Head of caudate nucleus (tissue), 42 donors: Measurements from ENCODE around the gene CTTNBP2NL.
A peak's percentile ranks its signal among the peaks of the same experiment; 100 is the strongest.
"Not testable (repeated sequence)": the region's sequence is repeated elsewhere in the genome, so short reads cannot be mapped to it uniquely, and the experiment has no call there.

Experiments used
- DNase-seq, 42 donors: peaks; one replicate each; pipeline versions ENCODE4 v3.0.0 to v3.0.0-alpha.2; 2020 to 2021; ENCODE audit warnings: mixed read lengths in 7 of 42
- intact Hi-C: fragments of 100-400 bp; cut with DNase I; formaldehyde crosslinking; loops from one replicate; pipeline ENCODE4 v1.15.0; 2022

Gene CTTNBP2NL

DNA sequence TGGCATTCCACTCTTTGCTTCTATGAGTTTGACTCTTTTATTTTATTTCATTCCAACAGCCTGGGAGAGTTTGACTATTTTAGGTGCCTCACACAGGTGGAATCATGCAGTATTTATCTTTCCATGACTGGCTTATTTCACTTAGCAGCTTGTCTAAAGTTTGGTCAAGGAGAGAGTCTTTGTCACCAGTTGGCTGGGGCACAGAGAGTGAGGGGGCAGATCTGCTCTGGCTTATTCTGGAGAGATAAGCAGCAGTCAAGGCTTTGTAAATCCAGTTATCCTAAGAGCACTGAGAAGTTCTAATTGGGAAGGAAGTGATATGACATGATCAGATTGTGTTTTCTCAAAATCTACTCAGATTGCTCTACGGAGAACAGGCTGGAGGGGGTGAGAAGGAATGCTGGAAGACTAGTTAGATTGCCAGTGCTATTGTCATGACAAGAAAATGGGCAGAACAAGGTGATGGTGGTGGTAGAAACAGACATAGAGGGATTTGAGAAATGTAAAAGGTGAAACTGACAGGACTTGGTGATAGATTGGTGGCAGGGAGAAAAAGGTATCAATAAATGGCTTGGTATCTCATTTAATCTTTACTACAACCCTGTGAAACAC, 12.1 kb upstream of the CTTNBP2NL start:
- intact Hi-C loops: no loop called here
- no peak for DNase-seq

DNA sequence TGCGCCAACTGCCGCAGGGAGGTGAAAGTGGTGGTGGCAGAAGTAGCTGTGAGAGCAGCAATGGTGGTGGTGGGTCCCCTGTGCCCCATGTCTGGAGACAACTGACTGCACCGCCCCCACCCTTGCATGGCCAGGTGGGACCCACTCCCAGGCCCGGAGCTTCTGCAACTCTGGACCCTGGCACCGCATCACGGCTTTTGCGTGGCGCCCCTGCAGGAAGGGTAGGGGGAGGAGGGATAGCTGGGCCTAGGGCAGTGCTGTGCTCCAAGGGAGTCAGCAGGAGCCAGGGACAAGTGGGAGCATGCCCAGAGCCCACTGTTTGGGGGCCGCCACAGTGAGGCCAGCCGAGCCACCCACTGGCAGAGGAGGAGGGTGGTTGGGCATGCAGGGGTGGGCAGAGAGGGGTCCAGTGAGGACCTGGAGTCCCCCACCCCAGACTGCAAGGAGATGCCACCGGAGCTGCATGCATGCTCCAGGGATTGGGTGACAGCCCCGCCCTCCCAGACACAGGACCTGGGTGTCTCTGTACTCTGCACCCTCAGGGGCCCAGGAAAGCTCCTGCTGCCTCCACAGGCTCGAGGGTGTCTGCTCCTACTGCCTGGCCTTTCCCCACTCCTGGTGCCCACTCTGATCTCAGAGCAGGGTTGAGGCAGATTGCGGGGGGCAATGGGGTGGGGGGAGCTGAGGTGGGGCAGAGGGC, 9.8 kb upstream of the CTTNBP2NL start:
- intact Hi-C loops: no loop called here
- no peak for DNase-seq

DNA sequence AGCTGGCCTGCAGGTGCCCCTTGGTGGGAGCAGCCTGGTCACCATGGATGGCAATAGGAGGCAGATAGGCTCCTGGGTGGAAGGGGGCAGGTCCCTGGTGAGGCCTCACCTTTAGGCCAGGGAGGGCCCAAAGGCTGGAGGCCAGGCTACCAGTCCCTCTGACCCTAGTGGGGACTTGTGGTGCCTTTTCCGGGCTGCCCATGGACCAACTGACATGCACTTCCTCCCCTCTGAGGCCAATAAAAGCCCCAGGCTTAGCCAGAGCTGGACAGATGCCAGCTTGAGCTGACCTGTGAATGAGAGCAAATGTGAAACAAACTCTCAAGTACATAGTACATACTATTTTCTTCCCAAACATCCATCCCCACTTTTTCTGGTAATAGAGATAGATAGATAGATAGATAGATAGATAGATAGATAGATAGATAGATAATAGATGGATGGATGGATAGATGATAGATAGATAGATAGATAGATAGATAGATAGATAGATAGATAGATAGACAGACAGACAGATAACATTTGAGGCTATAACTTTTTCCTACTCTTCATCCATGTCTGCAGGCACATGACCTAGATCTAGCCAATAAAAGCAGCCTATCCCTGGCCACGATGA, 9.2 kb upstream of the CTTNBP2NL start:
- intact Hi-C loops: no loop called here
- DNase-seq: no peak

DNA sequence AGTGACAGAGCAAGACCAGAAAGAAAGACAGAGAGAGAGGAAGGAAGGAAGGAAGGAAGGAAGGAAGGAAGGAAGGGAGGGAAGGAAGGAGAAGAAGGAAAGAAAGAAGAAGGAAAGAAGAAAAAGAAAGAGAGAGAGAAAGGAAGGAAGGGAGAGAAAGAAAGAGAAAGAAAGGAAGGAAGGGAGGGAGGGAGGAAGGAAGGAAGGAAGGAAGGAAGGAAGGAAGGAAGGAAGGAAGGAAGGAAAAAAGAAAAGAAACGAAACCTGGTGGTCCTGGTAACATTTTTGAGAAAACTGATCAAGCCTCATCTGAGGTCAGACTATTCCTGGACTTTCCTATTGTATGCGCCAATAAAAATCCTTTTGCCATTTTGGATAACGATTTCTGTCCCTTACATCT, 8.2 kb upstream of the CTTNBP2NL start:
- intact Hi-C loops: no loop called here
- no peak for DNase-seq

DNA sequence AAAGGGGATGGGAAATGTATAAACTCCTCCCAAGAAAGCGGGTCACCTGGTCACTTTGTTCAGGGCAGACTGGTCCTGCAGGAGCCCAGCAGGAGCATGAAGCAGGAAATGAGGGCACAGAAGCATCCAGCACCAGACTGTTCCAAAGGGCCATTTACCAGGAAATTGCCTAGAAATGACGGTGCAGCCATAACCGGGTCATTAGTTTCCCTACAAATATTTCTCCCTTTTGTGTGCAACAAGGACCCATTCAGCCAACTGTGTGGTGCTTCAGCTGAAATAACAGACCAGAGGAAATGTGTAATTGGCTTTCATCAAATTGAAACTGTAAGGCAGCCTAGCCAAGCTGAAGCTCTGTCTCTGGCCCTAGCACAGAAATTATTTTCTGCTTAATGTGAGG, 7.6 kb upstream of the CTTNBP2NL start:
- intact Hi-C loops: no loop called here
- DNase-seq: peak in 1 of 42 donors; percentile 53

DNA sequence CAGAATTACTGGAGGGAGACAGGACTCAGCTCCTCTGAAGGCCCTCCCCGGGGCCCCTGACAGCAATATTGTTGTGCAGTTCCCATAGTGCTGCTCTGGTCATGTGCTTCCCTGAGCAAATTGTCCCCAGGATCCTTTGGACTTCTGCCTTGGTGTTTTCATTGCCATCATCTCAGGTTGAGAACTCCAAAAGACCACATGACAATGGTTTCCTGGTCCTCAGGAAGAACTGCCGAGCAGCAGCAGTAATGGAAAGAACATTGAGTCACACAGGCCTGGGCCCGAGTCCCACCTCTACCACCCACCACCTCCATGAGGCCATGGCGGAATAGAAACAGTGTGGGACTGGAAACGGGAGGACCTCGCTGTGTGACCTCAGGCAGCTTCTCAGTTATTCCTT, 6.3 kb upstream of the CTTNBP2NL start:
- intact Hi-C loops: loop anchor here (2.0 to 10.0 kb wide), 3 partner anchors 75 to 315 kb away; partner anchors contain the start of genes CAPZA1, RHOC and ST7L
- no peak for DNase-seq

DNA sequence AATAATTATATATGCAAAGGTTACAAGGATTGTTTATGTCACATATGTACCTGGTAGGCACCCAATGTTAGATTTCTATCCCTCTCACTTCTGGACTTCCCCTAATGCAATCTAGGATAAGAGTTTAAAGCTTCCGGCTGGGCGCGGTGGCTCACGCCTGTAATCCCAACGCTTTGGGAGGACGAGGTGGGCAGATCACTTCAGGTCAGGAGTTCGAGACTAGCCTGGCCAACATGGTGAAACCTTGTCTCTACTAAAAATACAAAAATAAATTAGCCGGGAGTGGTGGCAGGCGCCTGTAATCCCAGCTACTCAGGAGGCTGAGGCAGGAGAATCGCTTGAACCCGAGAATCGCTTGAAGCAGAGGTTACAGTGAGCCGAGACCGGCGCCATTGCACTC, 5.7 kb upstream of the CTTNBP2NL start:
- not testable (repeated sequence) for DNase-seq
- intact Hi-C loops: loop anchor here (2.0 to 10.0 kb wide), 3 partner anchors 74 to 314 kb away; partner anchors contain the start of genes CAPZA1, RHOC and ST7L

DNA sequence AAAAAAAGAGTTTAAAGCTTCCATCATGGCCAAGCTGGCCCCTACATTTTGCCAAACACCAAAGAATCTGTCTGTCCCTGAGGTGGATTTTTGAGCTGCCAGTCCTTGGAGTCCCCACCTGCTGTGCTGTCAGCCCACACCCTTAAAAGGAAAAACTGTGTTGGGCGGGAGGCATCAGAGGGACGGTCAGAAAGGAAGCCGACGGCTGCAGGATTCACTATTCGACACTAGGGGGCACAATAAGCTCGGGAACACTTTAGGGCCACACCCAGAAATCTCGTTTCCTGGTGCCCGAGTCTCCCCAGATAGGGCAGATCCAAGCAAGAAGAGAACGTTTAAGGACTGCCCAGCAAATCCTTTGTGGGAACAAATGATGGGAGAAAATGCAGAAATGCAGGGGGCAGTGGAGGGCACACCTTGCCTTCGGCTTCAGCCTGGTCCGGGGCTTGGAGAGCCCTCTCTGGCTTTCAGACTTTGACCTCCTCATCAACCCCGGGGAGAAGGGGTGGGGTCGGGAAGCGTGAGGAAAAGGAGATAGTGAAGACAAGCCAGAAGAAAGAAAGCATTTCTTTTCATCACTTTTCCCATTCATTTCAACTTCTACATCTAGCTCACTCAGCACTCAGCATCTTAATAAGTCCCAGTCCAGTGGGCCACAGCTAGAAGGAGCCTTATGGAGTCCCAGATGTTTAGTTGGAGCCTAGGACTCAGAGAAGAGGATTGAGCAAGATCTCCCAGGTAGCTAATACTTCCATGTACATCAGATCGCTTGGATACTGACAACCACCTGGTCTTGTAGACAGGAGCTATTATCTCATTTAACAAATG, 5.0 kb upstream of the CTTNBP2NL start:
- intact Hi-C loops: loop anchor here (2.0 to 10.0 kb wide), 3 partner anchors 74 to 314 kb away; partner anchors contain the start of genes CAPZA1, RHOC and ST7L
- DNase-seq: peak; percentile 77 to 96 (median 90)

DNA sequence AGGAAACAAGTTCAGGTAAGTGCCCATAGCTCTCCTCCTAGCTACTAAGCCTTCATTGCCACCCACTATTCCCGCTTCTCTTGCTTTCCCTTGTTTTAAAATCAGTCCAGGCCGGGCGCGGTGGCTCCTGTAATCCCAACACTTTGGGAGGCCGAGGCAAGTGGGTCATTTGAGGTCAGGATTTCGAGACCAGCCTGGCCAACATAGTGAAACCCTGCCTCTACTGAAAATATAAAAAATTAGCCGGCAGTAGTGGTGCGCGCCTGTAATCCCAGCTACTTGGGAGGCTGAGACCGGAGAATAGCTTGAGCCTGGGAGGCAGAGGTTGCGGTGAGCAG, 4.4 kb upstream of the CTTNBP2NL start:
- intact Hi-C loops: loop anchor here (2.0 to 10.0 kb wide), 3 partner anchors 73 to 313 kb away; partner anchors contain the start of genes CAPZA1, RHOC and ST7L

DNA sequence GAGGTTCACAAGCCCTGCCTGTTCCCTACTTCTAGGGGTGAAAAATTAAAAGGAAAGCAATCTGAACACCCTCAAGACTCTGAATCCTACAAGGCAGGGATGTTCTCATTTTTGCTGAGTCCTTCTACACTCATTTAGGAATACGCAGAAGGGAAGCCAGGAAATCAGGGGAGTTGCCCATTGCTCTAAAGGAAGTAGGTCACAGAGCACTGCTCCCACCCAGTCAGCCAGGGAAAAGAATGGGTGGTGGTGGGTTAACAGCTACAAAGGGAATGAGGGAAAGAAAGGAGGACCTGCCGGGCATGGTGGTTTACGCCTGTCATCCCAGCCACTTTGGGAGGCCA, 2.4 kb upstream of the CTTNBP2NL start:
- intact Hi-C loops: loop anchor here (10.0 kb wide), 2 partner anchors 221 to 311 kb away; partner anchors contain the start of genes CAPZA1, RHOC and ST7L

More for the DNA sequence above, 4.4 kb upstream of the CTTNBP2NL start:
- DNase-seq: no peak

DNA sequence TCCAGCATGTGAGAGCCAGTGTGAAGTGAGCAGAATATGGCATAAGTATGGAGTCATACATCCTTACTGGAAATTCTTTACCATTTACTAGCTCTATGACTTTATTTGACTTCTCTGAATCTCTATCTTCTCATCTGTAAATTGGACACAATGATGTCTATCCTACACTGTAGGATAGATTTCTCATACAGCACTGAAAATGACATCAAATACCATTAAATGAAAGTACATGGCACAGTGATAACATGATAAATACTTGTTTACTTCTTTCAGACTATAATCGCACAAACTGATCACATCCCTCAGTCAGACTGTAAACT, 1.3 kb upstream of the CTTNBP2NL start:
- DNase-seq: no peak
- intact Hi-C loops: loop anchor here (10.0 kb wide), 2 partner anchors 220 to 310 kb away; partner anchors contain the start of genes CAPZA1, RHOC and ST7L

More for the DNA sequence above, 2.4 kb upstream of the CTTNBP2NL start:
- no peak for DNase-seq

DNA sequence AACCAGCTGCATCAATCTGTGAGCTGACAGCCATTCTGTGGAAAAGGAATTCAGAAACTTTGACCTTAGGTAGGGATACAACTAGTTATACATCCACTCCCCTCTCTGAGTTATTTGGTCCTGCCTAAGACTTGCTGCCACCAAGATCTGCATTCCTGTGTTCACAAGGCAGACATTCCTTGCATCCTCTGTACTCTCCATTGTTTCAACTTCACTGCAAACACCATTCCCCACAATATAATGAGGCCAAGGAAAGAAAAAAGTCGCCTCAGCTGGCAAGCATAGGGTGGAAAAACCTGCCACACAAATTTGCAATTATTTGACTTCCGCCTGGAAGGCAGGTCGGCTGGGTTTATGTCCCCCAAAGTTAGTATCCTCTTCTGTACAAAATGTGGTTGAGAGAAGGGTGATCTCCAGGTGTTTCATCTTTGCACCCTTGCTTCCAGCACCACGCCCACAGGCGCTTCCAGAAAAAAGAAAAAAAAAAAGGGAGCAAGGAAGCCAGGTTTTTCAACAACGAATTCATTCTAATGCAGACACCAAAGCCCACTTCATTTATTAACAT, 676 bp upstream of the CTTNBP2NL start:
- intact Hi-C loops: loop anchor here (10.0 kb wide), 2 partner anchors 219 to 309 kb away; partner anchors contain the start of genes CAPZA1, RHOC and ST7L
- DNase-seq: no peak

DNA sequence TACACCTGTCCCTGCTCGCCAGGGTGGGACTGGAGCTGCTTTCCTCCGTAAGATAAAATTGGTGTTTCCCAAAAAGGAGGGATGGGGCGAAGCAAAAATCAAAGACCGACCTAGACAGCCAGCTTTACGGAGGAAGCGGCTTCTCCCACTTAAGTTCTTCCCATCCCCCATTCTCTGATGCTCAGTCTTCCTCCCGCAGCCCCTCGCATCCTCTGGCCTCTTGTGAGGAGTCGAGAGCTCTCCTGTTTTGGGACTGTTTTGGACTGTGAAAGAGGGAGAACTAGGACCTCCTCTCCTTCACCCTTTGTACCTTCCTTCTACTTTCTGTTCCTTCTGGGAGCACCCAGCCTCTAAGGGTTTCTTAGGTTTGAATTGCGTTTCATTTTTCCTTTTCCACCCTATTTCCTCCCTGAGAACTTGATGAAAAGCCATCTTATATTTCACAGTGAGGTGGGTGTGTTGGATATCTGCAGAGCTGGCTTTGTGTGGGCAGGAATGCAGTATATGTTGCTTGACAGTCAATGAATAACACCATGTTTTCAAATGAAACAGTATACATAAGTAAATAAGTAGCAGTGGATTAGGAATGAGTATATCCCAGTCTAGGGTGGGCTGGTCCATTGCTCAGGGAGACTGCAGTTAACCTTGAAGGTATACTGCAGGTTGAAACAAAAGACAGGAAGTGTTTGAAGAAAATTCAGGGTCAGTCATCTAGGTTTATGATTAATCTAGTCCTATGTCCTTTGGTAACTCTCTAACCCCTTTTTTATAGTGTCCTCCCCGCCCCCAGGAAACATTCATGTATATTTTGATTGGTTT, 848 bp downstream of the CTTNBP2NL start:
- DNase-seq: peak in 5 of 42 donors; percentile 18 to 24 (median 22)
- intact Hi-C loops: loop anchor here (10.0 kb wide), 2 partner anchors 218 to 308 kb away; partner anchors contain the start of genes CAPZA1, RHOC and ST7L

DNA sequence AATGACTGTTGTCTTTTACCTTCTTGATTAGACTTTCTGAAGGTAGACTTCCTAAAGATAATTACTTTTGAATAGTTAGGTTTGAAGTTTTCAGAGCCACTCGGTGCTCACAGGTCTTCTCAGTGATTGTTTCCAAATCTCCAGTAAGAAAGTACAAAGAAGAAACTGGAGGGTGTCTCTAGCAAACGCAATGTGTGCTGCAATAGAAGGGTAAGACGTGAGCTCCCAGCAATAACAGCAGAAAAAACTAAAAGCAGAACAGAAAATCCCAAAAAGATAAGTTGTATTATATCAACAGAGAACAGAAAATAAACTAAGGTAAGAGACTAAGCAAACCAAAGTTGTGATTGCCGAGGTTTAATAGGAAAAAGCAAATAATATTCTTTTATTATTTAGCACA, 1.8 kb downstream of the CTTNBP2NL start:
- no peak for DNase-seq

DNA sequence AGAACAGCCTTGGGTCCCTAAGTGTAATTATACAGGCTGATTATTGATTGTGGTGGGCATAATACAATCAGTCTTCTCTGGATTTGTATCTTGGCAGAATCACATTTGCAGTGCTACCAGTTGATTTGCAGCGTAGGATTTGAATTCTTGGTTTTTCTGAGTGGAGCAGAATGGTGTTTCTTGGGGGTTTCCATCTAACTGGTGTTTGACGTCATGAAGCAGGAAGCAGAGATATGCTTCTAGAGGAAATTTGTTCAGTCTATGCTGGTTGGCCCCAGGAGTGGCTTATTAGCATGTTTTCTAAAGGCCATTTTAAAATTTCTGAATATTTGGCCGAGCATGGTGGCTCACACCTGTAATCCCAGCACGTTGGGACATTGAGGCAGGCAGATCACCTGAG, 3.4 kb downstream of the CTTNBP2NL start:
- intact Hi-C loops: loop anchor here (10.0 kb wide), 2 partner anchors 215 to 305 kb away; partner anchors contain the start of genes CAPZA1, RHOC and ST7L
- no peak for DNase-seq

More for the DNA sequence above, 1.8 kb downstream of the CTTNBP2NL start:
- intact Hi-C loops: loop anchor here (10.0 kb wide), 2 partner anchors 217 to 307 kb away; partner anchors contain the start of genes CAPZA1, RHOC and ST7L

DNA sequence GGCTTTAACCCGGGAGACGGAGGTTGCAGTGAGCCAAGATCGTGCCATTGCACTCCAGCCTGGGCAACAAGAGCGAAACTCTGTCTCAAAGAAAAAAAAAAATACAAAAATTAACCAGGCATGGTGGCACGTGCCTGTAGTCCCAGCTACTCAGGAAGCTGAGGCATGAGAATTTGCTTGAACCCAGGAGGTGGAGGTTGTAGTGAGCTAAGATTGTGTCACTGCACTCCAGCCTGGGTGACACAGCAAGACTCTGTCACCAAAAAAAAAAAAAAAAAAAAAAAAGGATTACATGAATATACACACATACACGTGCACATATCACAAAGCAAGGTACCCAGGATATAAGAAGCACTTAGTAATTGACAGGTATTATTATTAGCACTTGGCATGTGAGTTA, 4.7 kb downstream of the CTTNBP2NL start:
- intact Hi-C loops, DNase-seq: not testable (repeated sequence)

DNA sequence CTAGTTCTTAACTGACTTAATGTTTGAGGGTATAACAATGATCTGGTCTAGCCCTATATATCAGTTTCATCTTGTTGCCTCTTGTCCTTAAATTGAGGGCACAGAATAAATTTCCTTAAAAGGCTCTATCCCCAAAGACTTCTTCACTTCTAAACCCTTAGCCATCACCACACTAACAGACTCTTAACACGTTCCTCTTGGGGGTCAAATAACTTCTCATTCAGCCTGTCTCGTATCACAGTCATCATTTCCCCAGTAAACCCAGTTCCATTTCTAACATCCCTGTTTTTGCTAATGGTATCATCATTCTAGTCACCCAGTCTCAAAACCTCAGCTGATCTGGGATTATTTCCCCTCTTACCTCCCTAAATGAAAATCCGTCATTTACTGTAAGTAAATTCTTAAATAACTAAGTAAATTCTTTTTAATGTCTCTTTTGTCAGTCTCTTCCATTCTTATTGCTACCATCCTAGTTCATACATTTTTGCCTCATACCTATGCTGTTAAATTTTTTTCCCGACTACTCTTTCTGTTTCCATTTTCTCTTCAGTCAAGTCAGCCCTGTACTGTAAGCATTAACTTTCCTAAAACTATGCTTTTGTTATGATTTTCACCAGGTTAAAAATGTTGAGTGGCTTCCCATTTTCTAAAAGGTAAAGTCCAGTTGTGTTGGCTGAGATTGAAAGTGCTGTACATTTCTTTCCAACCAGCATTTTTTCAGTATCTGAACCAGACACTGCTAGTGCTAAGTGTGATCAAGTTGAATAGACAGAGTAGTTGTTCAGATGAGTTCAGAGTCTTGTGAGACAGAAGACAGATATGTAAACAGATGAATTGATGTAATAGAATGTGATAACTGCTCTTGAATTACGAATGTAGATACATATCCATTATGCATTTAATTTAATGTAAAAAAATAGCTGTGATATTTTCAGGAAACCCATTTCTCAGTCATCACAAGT, 6.9 kb downstream of the CTTNBP2NL start:
- no peak for DNase-seq
- intact Hi-C loops: no loop called here
